ENCODE data around the gene CCDC187.

Gene CCDC187

GRCh38 chr9:136293476-136294077, 10.3 kb downstream of the CCDC187 start:
- no peaks in the 10 kb centered on the region for H3K9me3 ChIP-seq (ENCODE audit: control insufficient read depth in 2 of 2, low read length in 2 of 2)
- no peaks in the 10 kb centered on the region for H3K27me3 ChIP-seq (ENCODE audit: control insufficient read depth in 2 of 2, insufficient read depth in 2 of 2, low read length in 2 of 2)

GRCh38 chr9:136292591-136293448, 11.1 kb downstream of the CCDC187 start:
- no peak overlapping the region for H3K27ac ChIP-seq (ENCODE audit: low read depth in 2 of 2, low read length in 2 of 2)
- no peaks in the 10 kb centered on the region for H3K27me3 ChIP-seq (ENCODE audit: control insufficient read depth in 2 of 2, insufficient read depth in 2 of 2, low read length in 2 of 2)
- H3K4me3 ChIP-seq (ENCODE audit: low read length in 2 of 2) = no peak overlapping the region
- H3K36me3 ChIP-seq (ENCODE audit: control insufficient read depth in 2 of 2, insufficient read depth in 2 of 2, low read length in 2 of 2) = no peaks in the 10 kb centered on the region
- H3K9ac ChIP-seq (ENCODE audit: low read depth in 1 of 2, low read length in 2 of 2) = no peak overlapping the region
- H3K9me3 ChIP-seq (ENCODE audit: control insufficient read depth in 2 of 2, low read length in 2 of 2) = no peaks in the 10 kb centered on the region
- H3K4me1 ChIP-seq (ENCODE audit: control insufficient read depth in 2 of 2, insufficient read depth in 2 of 2, low read length in 2 of 2) = peaks cover 7 to 10% of the 10 kb centered on the region in 2 donors

More at GRCh38 chr9:136293476-136294077, 10.3 kb downstream of the CCDC187 start:
- Histone ChIP-seq H3K9ac (ENCODE audit: low read depth in 1 of 2, low read length in 2 of 2) (no peak overlapping the region), H3K36me3 (ENCODE audit: control insufficient read depth in 2 of 2, insufficient read depth in 2 of 2, low read length in 2 of 2) (no peaks in the 10 kb centered on the region), H3K27ac (ENCODE audit: low read depth in 2 of 2, low read length in 2 of 2) (no peak overlapping the region), H3K4me3 (ENCODE audit: low read length in 2 of 2) (no peak overlapping the region), H3K4me1 (ENCODE audit: control insufficient read depth in 2 of 2, insufficient read depth in 2 of 2, low read length in 2 of 2) (peaks cover 7 to 10% of the 10 kb centered on the region in 2 donors)

DNA sequence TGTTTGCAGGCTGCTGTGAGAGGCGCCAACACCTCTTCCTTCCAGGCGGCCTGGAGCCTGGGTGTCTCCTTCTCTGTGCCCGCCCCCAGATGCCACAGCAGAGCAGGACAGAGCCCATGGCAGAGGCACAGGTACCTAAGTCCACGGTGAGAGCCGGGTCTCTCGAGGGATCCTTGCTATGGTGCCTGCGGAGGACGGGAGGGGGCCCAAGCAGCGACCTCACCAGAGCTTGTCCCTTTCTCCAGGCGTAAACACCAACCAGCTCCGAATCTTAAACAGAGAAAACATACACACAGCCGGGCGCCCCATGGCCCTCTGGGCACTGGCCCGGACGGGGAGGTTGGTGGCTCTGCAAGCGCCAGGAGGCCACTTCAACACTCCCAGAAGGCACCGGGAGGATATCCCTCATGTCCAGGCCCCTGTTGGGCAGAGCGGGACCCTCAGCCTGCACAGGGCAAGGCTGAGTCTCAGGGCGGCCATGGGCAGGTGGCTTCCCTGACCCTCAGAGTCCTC, 11.8 kb downstream of the CCDC187 start:
- H3K9ac ChIP-seq (ENCODE audit: low read depth in 1 of 2, low read length in 2 of 2) = no peak overlapping the region
- H3K36me3 ChIP-seq (ENCODE audit: control insufficient read depth in 2 of 2, insufficient read depth in 2 of 2, low read length in 2 of 2) = no peaks in the 10 kb centered on the region
- peaks cover 0 to 4% of the 10 kb centered on the region in 2 donors for H3K27me3 ChIP-seq (ENCODE audit: control insufficient read depth in 2 of 2, insufficient read depth in 2 of 2, low read length in 2 of 2)

GRCh38 chr9:136291306-136292025, 12.4 kb downstream of the CCDC187 start:
- H3K9ac ChIP-seq (ENCODE audit: low read depth in 1 of 2, low read length in 2 of 2) = no peak overlapping the region
- no peak overlapping the region for H3K4me3 ChIP-seq (ENCODE audit: low read length in 2 of 2)
- H3K36me3 ChIP-seq (ENCODE audit: control insufficient read depth in 2 of 2, insufficient read depth in 2 of 2, low read length in 2 of 2) = no peaks in the 10 kb centered on the region
- H3K27ac ChIP-seq (ENCODE audit: low read depth in 2 of 2, low read length in 2 of 2) = no peak overlapping the region
- H3K27me3 ChIP-seq (ENCODE audit: control insufficient read depth in 2 of 2, insufficient read depth in 2 of 2, low read length in 2 of 2) = peaks cover 0 to 4% of the 10 kb centered on the region in 2 donors
- H3K9me3 ChIP-seq (ENCODE audit: control insufficient read depth in 2 of 2, low read length in 2 of 2) = no peaks in the 10 kb centered on the region
- H3K4me1 ChIP-seq (ENCODE audit: control insufficient read depth in 2 of 2, insufficient read depth in 2 of 2, low read length in 2 of 2) = peaks cover 0 to 3% of the 10 kb centered on the region in 2 donors

More for the DNA sequence above, 11.8 kb downstream of the CCDC187 start:
- H3K4me3 ChIP-seq (ENCODE audit: low read length in 2 of 2) = no peak overlapping the region
- H3K4me1 ChIP-seq (ENCODE audit: control insufficient read depth in 2 of 2, insufficient read depth in 2 of 2, low read length in 2 of 2) = peaks cover 6 to 9% of the 10 kb centered on the region in 2 donors
- H3K27ac ChIP-seq (ENCODE audit: low read depth in 2 of 2, low read length in 2 of 2) = no peak overlapping the region
- no peaks in the 10 kb centered on the region for H3K9me3 ChIP-seq (ENCODE audit: control insufficient read depth in 2 of 2, low read length in 2 of 2)

GRCh38 chr9:136290508-136291000, 13.3 kb downstream of the CCDC187 start:
- peaks cover 0 to 4% of the 10 kb centered on the region in 2 donors for H3K27me3 ChIP-seq (ENCODE audit: control insufficient read depth in 2 of 2, insufficient read depth in 2 of 2, low read length in 2 of 2)

DNA sequence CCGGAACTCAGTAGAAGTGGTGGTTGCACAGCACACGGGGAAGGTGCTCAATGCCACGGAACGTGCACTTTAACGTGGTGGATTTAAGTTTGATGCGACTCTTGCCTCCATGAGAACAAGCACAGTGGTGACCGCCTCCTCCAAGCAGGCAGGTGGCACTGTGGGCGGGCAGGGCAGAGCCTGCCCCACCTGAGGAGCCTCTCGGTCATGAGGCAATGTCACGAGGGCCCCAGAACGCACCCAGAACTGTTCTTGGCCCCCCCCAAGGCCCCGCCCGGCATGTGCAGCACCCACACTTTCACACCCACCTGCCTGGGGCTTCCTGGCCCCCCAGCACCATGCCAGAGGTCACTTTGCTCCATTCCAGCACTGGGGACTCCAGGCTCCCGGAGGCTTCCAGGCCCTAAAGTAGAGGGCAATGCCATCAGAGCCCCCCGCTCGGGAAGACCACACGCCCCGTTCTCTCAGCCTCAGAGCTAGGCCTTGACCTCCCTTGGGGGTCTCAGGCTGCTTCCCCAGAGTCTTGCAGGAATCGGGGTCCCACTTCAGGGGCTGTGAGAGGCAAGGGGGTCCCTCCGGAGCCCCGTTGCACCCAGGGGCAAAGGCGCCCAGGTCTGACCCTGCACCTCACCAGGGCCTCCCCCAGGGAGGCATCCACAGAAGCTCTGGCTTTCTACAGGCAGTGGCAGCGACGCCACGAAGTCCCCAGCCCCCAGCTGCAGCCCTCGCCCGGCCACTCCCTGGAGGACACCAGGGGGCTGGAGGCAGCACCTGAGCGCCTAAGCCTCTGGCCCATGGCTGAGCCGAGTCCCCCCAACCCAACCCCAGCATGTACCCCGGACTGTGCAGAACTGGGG, 14.0 kb downstream of the CCDC187 start:
- peaks cover 0 to 4% of the 10 kb centered on the region in 2 donors for H3K27me3 ChIP-seq (ENCODE audit: control insufficient read depth in 2 of 2, insufficient read depth in 2 of 2, low read length in 2 of 2)
- no peaks in the 10 kb centered on the region for H3K36me3 ChIP-seq (ENCODE audit: control insufficient read depth in 2 of 2, insufficient read depth in 2 of 2, low read length in 2 of 2)
- no peaks in the 10 kb centered on the region for H3K9me3 ChIP-seq (ENCODE audit: control insufficient read depth in 2 of 2, low read length in 2 of 2)
- H3K4me3 ChIP-seq (ENCODE audit: low read length in 2 of 2) = no peak overlapping the region
- no peak overlapping the region for H3K27ac ChIP-seq (ENCODE audit: low read depth in 2 of 2, low read length in 2 of 2)
- H3K9ac ChIP-seq (ENCODE audit: low read depth in 1 of 2, low read length in 2 of 2) = no peak overlapping the region
- H3K4me1 ChIP-seq (ENCODE audit: control insufficient read depth in 2 of 2, insufficient read depth in 2 of 2, low read length in 2 of 2) = no peaks in the 10 kb centered on the region

More at GRCh38 chr9:136290508-136291000, 13.3 kb downstream of the CCDC187 start:
- H3K4me1 ChIP-seq (ENCODE audit: control insufficient read depth in 2 of 2, insufficient read depth in 2 of 2, low read length in 2 of 2) = no peaks in the 10 kb centered on the region
- H3K9ac ChIP-seq (ENCODE audit: low read depth in 1 of 2, low read length in 2 of 2) = no peak overlapping the region
- no peak overlapping the region for H3K4me3 ChIP-seq (ENCODE audit: low read length in 2 of 2)
- no peak overlapping the region for H3K27ac ChIP-seq (ENCODE audit: low read depth in 2 of 2, low read length in 2 of 2)
- H3K9me3 ChIP-seq (ENCODE audit: control insufficient read depth in 2 of 2, low read length in 2 of 2) = no peaks in the 10 kb centered on the region
- no peaks in the 10 kb centered on the region for H3K36me3 ChIP-seq (ENCODE audit: control insufficient read depth in 2 of 2, insufficient read depth in 2 of 2, low read length in 2 of 2)

GRCh38 chr9:136287960-136288753, 15.7 kb downstream of the CCDC187 start:
- Histone ChIP-seq H3K9me3 (ENCODE audit: control insufficient read depth in 2 of 2, low read length in 2 of 2) (no peaks in the 10 kb centered on the region), H3K36me3 (ENCODE audit: control insufficient read depth in 2 of 2, insufficient read depth in 2 of 2, low read length in 2 of 2) (no peaks in the 10 kb centered on the region), H3K27ac (ENCODE audit: low read depth in 2 of 2, low read length in 2 of 2) (no peak overlapping the region), H3K27me3 (ENCODE audit: control insufficient read depth in 2 of 2, insufficient read depth in 2 of 2, low read length in 2 of 2) (peaks cover 0 to 4% of the 10 kb centered on the region in 2 donors), H3K4me1 (ENCODE audit: control insufficient read depth in 2 of 2, insufficient read depth in 2 of 2, low read length in 2 of 2) (peaks cover 0 to 5% of the 10 kb centered on the region in 2 donors), H3K9ac (ENCODE audit: low read depth in 1 of 2, low read length in 2 of 2) (no peak overlapping the region), H3K4me3 (ENCODE audit: low read length in 2 of 2) (no peak overlapping the region)

GRCh38 chr9:136286987-136287379, 16.9 kb downstream of the CCDC187 start:
- Histone ChIP-seq H3K4me3 (ENCODE audit: low read length in 2 of 2) (no peak overlapping the region), H3K9ac (ENCODE audit: low read depth in 1 of 2, low read length in 2 of 2) (no peak overlapping the region), H3K9me3 (ENCODE audit: control insufficient read depth in 2 of 2, low read length in 2 of 2) (no peaks in the 10 kb centered on the region), H3K27me3 (ENCODE audit: control insufficient read depth in 2 of 2, insufficient read depth in 2 of 2, low read length in 2 of 2) (peaks cover 0 to 8% of the 10 kb centered on the region in 2 donors), H3K27ac (ENCODE audit: low read depth in 2 of 2, low read length in 2 of 2) (no peak overlapping the region), H3K36me3 (ENCODE audit: control insufficient read depth in 2 of 2, insufficient read depth in 2 of 2, low read length in 2 of 2) (no peaks in the 10 kb centered on the region), H3K4me1 (ENCODE audit: control insufficient read depth in 2 of 2, insufficient read depth in 2 of 2, low read length in 2 of 2) (peaks cover 0 to 5% of the 10 kb centered on the region in 2 donors)
